Esophagus squamous epithelium (tissue), 4 donors: Measurements from ENCODE around the gene ANKRD31.

Experiments
- POLR2A ChIP-seq, 4 donors: fragments of 450-650 bp; IDR thresholded peaks; one replicate each; pipeline ENCODE4 v1.6.1; 2017; ENCODE audit warnings: antibody characterized with exemption in 4 of 4, mild to moderate bottlenecking in 4 of 4, moderate library complexity in 3 of 4
- TF ChIP-seq, protein P1 (sequence below), 6 experiments: fragments of 450-650 bp in 4 of 6; fragments of 200-600 bp in 2 of 6; sonication (generic) in 2 of 6; IDR thresholded peaks; one replicate each; pipeline ENCODE4 v1.5.1; 2016 to 2019; ENCODE audit warnings: antibody characterized with exemption in 6 of 6, mild to moderate bottlenecking in 4 of 6, moderate library complexity in 4 of 6

DNA sequence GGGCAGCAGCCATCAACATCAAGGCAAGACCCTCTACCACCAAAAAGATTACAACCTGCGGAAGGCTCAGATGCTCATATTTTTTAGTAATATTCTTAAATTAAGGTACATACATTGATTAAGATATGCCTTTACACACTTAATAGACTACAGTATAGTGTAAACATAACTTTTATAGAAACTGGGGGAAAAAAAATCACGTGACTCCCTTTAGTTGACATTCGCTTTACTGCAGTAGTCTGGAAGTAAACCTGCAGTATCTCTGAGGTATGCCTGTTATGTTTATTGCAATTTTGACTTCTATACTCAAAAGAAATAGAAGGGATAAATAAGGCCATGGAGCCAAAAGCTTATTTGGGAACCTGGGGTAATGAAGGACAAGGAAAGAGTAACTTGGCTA is 169.2 kb downstream of the ANKRD31 start:
- TF ChIP-seq POLR2A (IDR thresholded peaks at IDR 0.05) = no peak
- TF ChIP-seq, protein P1, sequence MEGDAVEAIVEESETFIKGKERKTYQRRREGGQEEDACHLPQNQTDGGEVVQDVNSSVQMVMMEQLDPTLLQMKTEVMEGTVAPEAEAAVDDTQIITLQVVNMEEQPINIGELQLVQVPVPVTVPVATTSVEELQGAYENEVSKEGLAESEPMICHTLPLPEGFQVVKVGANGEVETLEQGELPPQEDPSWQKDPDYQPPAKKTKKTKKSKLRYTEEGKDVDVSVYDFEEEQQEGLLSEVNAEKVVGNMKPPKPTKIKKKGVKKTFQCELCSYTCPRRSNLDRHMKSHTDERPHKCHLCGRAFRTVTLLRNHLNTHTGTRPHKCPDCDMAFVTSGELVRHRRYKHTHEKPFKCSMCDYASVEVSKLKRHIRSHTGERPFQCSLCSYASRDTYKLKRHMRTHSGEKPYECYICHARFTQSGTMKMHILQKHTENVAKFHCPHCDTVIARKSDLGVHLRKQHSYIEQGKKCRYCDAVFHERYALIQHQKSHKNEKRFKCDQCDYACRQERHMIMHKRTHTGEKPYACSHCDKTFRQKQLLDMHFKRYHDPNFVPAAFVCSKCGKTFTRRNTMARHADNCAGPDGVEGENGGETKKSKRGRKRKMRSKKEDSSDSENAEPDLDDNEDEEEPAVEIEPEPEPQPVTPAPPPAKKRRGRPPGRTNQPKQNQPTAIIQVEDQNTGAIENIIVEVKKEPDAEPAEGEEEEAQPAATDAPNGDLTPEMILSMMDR (IDR thresholded peaks at IDR 0.05) = no peak
